ENCODE data around the gene KCNH2.

KCNH2 gene

GRCh38 chr7:150957133-150958020, 20.7 kb downstream of the KCNH2 start:
- no peak for DNase-seq

- DNase-seq = no peak
Observed at GRCh38 chr7:150956395-150957132, 21.6 kb downstream of the KCNH2 start.

GRCh38 chr7:150955519-150956394, 22.4 kb downstream of the KCNH2 start:
- no peak for DNase-seq

GRCh38 chr7:150954986-150955518, 23.1 kb downstream of the KCNH2 start:
- no peak for DNase-seq

GRCh38 chr7:150954201-150954985, 23.7 kb downstream of the KCNH2 start:
- no peak for DNase-seq

GRCh38 chr7:150953061-150953997, 24.8 kb downstream of the KCNH2 start:
- DNase-seq = no peak

GRCh38 chr7:150952331-150953050, 25.6 kb downstream of the KCNH2 start:
- DNase-seq = no peak

GRCh38 chr7:150951521-150951920, 26.6 kb downstream of the KCNH2 start:
- peak; percentile 5 for DNase-seq

GRCh38 chr7:150951181-150951520, 27.0 kb downstream of the KCNH2 start:
- no peak for DNase-seq

GRCh38 chr7:150950496-150951180, 27.5 kb downstream of the KCNH2 start:
- DNase-seq = peak; percentile 7

- DNase-seq = peak; percentile 5
Observed at GRCh38 chr7:150949971-150950491, 28.1 kb downstream of the KCNH2 start.

- no peak for DNase-seq
Observed at GRCh38 chr7:150949564-150949963, 28.6 kb downstream of the KCNH2 start.

GRCh38 chr7:150948791-150949251, 29.3 kb downstream of the KCNH2 start:
- peak; percentile 2 for DNase-seq

- DNase-seq = peak; percentile 5
Observed at GRCh38 chr7:150947761-150948651, 30.1 kb downstream of the KCNH2 start.

GRCh38 chr7:150947241-150947745, 30.8 kb downstream of the KCNH2 start:
- peak; percentile 9 for DNase-seq

- peak; percentile 7 for DNase-seq
Observed at GRCh38 chr7:150946421-150947240, 31.5 kb downstream of the KCNH2 start.

Measured in activated naive CD4-positive, alpha-beta T cell treated with anti-CD3 and anti-CD28 coated beads, Interleukin-2, amount 50 U/mL, for 16 hours (primary cell).